GM18502 (cell line): ENCODE measurements around the gene SPAG9.

Experiments used
- ATAC-seq: cut with Tn5 transposase; IDR thresholded peaks from one replicate; pipeline ENCODE4 v1.9.1; 2021; ENCODE audit warnings: mild to moderate bottlenecking; ENCODE audit not compliant: unreplicated experiment, poor library complexity

Gene SPAG9

GRCh38 chr17:51006601-51007000, 114.1 kb downstream of the SPAG9 start:
- no peak for ATAC-seq

GRCh38 chr17:51005768-51006167, 114.9 kb downstream of the SPAG9 start:
- no peak for ATAC-seq

- no peak for ATAC-seq
These were observed 116.4 kb downstream of the SPAG9 start for GRCh38 chr17:51004249-51004648.

- no peak for ATAC-seq
These were observed 119.6 kb downstream of the SPAG9 start for GRCh38 chr17:51000835-51001638.

GRCh38 chr17:50995668-50996067, 125.0 kb downstream of the SPAG9 start:
- no peak for ATAC-seq

GRCh38 chr17:50993544-50993943, 127.1 kb downstream of the SPAG9 start:
- no peak for ATAC-seq

GRCh38 chr17:50989149-50989548, 131.5 kb downstream of the SPAG9 start:
- no peak for ATAC-seq

GRCh38 chr17:50988427-50988826, 132.2 kb downstream of the SPAG9 start:
- ATAC-seq, result no peak

- no peak for ATAC-seq
These were observed 133.5 kb downstream of the SPAG9 start for GRCh38 chr17:50986989-50987660.

- no peak for ATAC-seq
These were observed 139.4 kb downstream of the SPAG9 start for GRCh38 chr17:50981279-50981678.

GRCh38 chr17:50979524-50979927, 141.1 kb downstream of the SPAG9 start:
- no peak for ATAC-seq

GRCh38 chr17:50977487-50978159, 143.0 kb downstream of the SPAG9 start:
- ATAC-seq, result no peak

GRCh38 chr17:50976951-50977472, 143.7 kb downstream of the SPAG9 start:
- no peak for ATAC-seq

- ATAC-seq, result no peak
These were observed 146.8 kb downstream of the SPAG9 start for GRCh38 chr17:50973557-50974494.

- no peak for ATAC-seq
These were observed 148.1 kb downstream of the SPAG9 start for GRCh38 chr17:50972577-50972976.

GRCh38 chr17:50967795-50968194, 152.9 kb downstream of the SPAG9 start:
- no peak for ATAC-seq

GRCh38 chr17:50966163-50966666, 154.5 kb downstream of the SPAG9 start:
- no peak for ATAC-seq

GRCh38 chr17:50963139-50963538, 157.5 kb downstream of the SPAG9 start:
- no peak for ATAC-seq

GRCh38 chr17:50961282-50962220, 159.1 kb downstream of the SPAG9 start:
- ATAC-seq, result no peak
